ENCODE measurements around the gene LCN10. TPM values are rescaled to one million over a fixed set of nuclear protein-coding genes. Genes with fewer than 3 reads are reported as not detected.
A peak's percentile ranks its signal among the peaks of the same experiment; 100 is the strongest.

The LCN10 gene
- total RNA-seq, 1 experiment from 2014 or later, result 1.5 TPM

DNA sequence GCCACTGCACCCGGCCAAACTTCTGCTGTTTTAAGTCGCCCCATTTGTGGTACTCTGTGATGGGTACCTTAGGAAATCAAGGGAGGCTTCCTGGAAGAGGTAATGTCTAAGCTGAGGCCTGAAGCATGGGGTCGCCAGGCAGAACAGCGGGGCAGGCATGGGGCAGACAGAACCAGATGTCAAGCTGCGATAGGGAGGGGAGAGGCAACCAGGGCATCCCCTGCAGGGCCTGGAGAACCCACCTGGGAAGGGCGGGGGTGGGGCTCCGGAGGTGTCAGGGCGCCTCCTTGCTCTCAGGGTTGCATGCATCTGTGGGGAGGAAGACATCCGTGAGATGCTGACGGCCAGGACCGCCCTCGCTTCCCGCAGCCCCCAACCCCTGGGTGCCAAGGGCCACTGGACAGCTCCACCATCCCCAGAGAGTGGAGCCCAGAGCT lies 18.8 kb upstream of the LCN10 start:
- Mint-ChIP-seq H3K4me1 (peaks cover 12 to 28% of the 10 kb centered on the region in 2 experiments; a peak in 3 of 4 replicates), H3K27me3 (ENCODE audit: low read depth) (peaks cover 2% of the 10 kb centered on the region; the same call in 1 of the 2 replicates), H3K9me3 (no peaks in the 10 kb centered on the region), H3K36me3 (ENCODE audit: insufficient read depth in 1 of 3, low read depth in 3 of 3) (no peaks in the 10 kb centered on the region), H3K4me3 (no peak overlapping the region; a peak in 1 of 5 replicates), H3K27ac (no peak overlapping the region)
- no peak overlapping the region for H4K8ac ChIP-seq (replicated peaks; ENCODE audit: insufficient read length, low read depth, low read length)
- no peaks in the 10 kb centered on the region for H3K79me1 ChIP-seq (ENCODE audit: insufficient read depth, low read depth, low read length, poor library complexity, severe bottlenecking)
- H3K23me2 ChIP-seq (ENCODE audit: insufficient read length, low read depth, low read length, poor library complexity, severe bottlenecking), result no peaks in the 10 kb centered on the region
- H3K23ac ChIP-seq (ENCODE audit: insufficient read length, low read depth, low read length), result no peak overlapping the region
- no peak overlapping the region for H2BK12ac ChIP-seq (ENCODE audit: insufficient read length, low read depth, low read length)
- no peaks in the 10 kb centered on the region for H3K9me3 ChIP-seq (ENCODE audit: control insufficient read depth, low read depth, low read length)
- no peak overlapping the region for H2BK5ac ChIP-seq (ENCODE audit: insufficient read length, low read length)
- peak; percentile 29 for DNase-seq
- no peak overlapping the region for H3K56ac ChIP-seq (ENCODE audit: insufficient read length, low read depth, low read length)
- H2BK20ac ChIP-seq (ENCODE audit: low read depth, low read length, poor library complexity, severe bottlenecking), result no peak overlapping the region
- H3K4me1 ChIP-seq (ENCODE audit: insufficient read depth, low read length), result no peaks in the 10 kb centered on the region
- H3K14ac ChIP-seq (ENCODE audit: insufficient read depth, low read length), result no peak overlapping the region
- H3K27ac ChIP-seq (ENCODE audit: insufficient read length, low read depth, low read length), result no peak overlapping the region
- no peak overlapping the region for H2BK120ac ChIP-seq (ENCODE audit: low read depth, low read length, poor library complexity, severe bottlenecking)
- H4K5ac ChIP-seq (ENCODE audit: insufficient read length, low read depth, low read length), result no peak overlapping the region
- H2BK15ac ChIP-seq (ENCODE audit: low read depth, low read length), result no peak overlapping the region
- no peak overlapping the region for H4K91ac ChIP-seq (ENCODE audit: insufficient read length, low read depth, low read length)
- H3K27me3 ChIP-seq (ENCODE audit: insufficient read depth, low read length), result no peaks in the 10 kb centered on the region
- H2AK5ac ChIP-seq (ENCODE audit: insufficient read length, low read length), result no peak overlapping the region
- no peak overlapping the region for H3K4me2 ChIP-seq (ENCODE audit: insufficient read depth, insufficient read length, low read length)
- H3K79me2 ChIP-seq (ENCODE audit: insufficient read depth, low read length), result no peaks in the 10 kb centered on the region
- no peaks in the 10 kb centered on the region for H4K20me1 ChIP-seq (ENCODE audit: control insufficient read depth, insufficient read depth, insufficient read length)
- no peak overlapping the region for H3K18ac ChIP-seq (ENCODE audit: insufficient read length, low read depth, low read length)
- H3T11ph ChIP-seq (ENCODE audit: low read length), result no peak overlapping the region
- H3K4ac ChIP-seq (ENCODE audit: low read depth, low read length), result no peak overlapping the region
- TF ChIP-seq, protein P1, sequence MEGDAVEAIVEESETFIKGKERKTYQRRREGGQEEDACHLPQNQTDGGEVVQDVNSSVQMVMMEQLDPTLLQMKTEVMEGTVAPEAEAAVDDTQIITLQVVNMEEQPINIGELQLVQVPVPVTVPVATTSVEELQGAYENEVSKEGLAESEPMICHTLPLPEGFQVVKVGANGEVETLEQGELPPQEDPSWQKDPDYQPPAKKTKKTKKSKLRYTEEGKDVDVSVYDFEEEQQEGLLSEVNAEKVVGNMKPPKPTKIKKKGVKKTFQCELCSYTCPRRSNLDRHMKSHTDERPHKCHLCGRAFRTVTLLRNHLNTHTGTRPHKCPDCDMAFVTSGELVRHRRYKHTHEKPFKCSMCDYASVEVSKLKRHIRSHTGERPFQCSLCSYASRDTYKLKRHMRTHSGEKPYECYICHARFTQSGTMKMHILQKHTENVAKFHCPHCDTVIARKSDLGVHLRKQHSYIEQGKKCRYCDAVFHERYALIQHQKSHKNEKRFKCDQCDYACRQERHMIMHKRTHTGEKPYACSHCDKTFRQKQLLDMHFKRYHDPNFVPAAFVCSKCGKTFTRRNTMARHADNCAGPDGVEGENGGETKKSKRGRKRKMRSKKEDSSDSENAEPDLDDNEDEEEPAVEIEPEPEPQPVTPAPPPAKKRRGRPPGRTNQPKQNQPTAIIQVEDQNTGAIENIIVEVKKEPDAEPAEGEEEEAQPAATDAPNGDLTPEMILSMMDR (conservative IDR thresholded peaks at IDR 0.05), result no peak
- no CpG with 5 or more reads among the region's 13 CpGs for WGBS (ENCODE audit: extremely low coverage, insufficient read length, low lambda C conversion rate)
- H2AFZ ChIP-seq (ENCODE audit: low read length), result no peak overlapping the region
- no peak overlapping the region for H3K9ac ChIP-seq (ENCODE audit: extremely low read depth, insufficient read length, low read length)
